GM12892 (cell line): ENCODE measurements around the gene PHF1.

Source experiments
- POLR2A ChIP-seq: IDR thresholded peaks from 2 replicates; pipeline ENCODE4 v1.6.1; 2011; ENCODE audit warnings: low read depth, low read length, control low read depth
- POLR2AphosphoS5 ChIP-seq: IDR thresholded peaks from 2 replicates; pipeline ENCODE4 v1.6.1; 2011; ENCODE audit warnings: low read depth, low read length, control low read depth

DNA sequence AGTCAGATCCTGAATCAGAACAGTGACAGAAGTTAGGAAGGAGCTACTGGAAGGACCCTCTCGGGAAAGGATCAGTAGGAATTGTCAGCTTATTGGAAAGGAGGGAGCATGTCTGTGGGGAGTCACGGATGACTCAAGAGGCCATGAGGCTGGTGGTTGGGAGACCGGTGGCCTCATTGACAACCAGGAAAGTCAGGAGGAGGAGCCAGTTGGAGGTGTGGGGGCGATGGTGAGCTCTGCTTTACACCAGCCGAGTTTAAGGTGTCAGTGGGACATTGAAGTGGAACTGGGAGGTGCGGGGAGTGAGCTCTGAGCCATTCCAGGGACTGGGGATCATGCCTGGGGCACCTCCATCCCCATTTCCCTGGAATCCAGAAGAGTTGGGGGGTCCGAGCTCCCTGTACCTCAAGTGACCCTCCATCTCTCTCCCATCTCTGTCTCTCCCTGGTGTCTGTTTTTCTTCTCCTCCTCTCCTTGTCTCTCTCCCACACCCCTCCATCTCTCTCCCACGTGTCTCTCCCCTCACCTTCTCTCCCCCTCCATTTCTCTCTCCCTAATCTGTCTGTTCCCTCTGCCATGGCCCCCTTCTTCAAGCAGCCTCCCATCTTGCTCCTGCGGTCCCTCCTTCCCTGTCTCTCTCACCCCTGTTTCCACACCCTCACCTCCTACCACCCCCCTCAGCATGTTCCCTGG is 29.3 kb downstream of the PHF1 start:
- TF ChIP-seq POLR2A (no peak), POLR2AphosphoS5 (no peak)
